Loucy (cell line): ENCODE results near the gene OPA3.

Experiments used
- CTCF ChIP-seq: fragments of 200-600 bp; sonication (generic); conservative IDR thresholded peaks from 2 replicates; pipeline ENCODE4 v1.5.1; 2014; ENCODE audit warnings: mild to moderate bottlenecking, antibody characterized with exemption, low read length
- EZH2phosphoT487 ChIP-seq: fragments of 200-600 bp; IDR thresholded peaks from 2 replicates; pipeline ENCODE4 v1.6.1; 2018; ENCODE audit warnings: antibody characterized with exemption, mild to moderate bottlenecking, moderate library complexity, borderline replicate concordance

- no peak for TF ChIP-seq CTCF
- no peak for TF ChIP-seq EZH2phosphoT487
Measured at GRCh38 chr19:45528744-45529419, 55.7 kb downstream of the OPA3 start.
